Retinal pigment epithelial cell (primary cell): Measurements from ENCODE around the gene GPSM3.

Experiments used
- DNase-seq: peaks from one replicate; pipeline ENCODE4 v3.0.0-alpha.2; 2010; ENCODE audit warnings: low read depth
- H3K4me3 ChIP-seq: 2 replicates; pipeline ENCODE4 v1.5.1; 2011; ENCODE audit warnings: mild to moderate bottlenecking, low read length, control low read depth, moderate library complexity
- CTCF ChIP-seq: conservative IDR thresholded peaks from 2 replicates; pipeline ENCODE4 v1.5.1; 2011; ENCODE audit warnings: low read depth, low read length, control low read depth, inconsistent platforms

The GPSM3 gene

GRCh38 chr6:32203426-32204267 is 11.2 kb upstream of the GPSM3 start:
- no peak for TF ChIP-seq CTCF
- no peak for DNase-seq
- H3K4me3 ChIP-seq: no peak overlapping the region

GRCh38 chr6:32202186-32202585 is 9.7 kb upstream of the GPSM3 start:
- DNase-seq: no peak
- TF ChIP-seq CTCF: no peak
- no peak overlapping the region for H3K4me3 ChIP-seq

GRCh38 chr6:32200711-32201475 is 8.4 kb upstream of the GPSM3 start:
- no peak overlapping the region for H3K4me3 ChIP-seq
- DNase-seq: no peak
- no peak for TF ChIP-seq CTCF

GRCh38 chr6:32198866-32199265 is 6.4 kb upstream of the GPSM3 start:
- no peak for TF ChIP-seq CTCF
- DNase-seq: no peak
- no peak overlapping the region for H3K4me3 ChIP-seq

- no peak for TF ChIP-seq CTCF
- no peak for DNase-seq
Observed at GRCh38 chr6:32198345-32198696, 5.9 kb upstream of the GPSM3 start.

GRCh38 chr6:32196682-32197616 is 4.5 kb upstream of the GPSM3 start:
- TF ChIP-seq CTCF: peak; percentile 8
- DNase-seq: no peak
- peak overlapping the region; percentile 88 for H3K4me3 ChIP-seq

More at GRCh38 chr6:32198345-32198696, 5.9 kb upstream of the GPSM3 start:
- no peak overlapping the region for H3K4me3 ChIP-seq
